Effector CD8-positive, alpha-beta T cell (primary cell): ENCODE measurements around the gene FOXN1.
A peak's percentile ranks its signal among the peaks of the same experiment; 100 is the strongest.

Experiments
- DNase-seq: peaks from one replicate; lab custom pipeline; 2025; lab: John Stamatoyannopoulos, UW

FOXN1 gene

DNA sequence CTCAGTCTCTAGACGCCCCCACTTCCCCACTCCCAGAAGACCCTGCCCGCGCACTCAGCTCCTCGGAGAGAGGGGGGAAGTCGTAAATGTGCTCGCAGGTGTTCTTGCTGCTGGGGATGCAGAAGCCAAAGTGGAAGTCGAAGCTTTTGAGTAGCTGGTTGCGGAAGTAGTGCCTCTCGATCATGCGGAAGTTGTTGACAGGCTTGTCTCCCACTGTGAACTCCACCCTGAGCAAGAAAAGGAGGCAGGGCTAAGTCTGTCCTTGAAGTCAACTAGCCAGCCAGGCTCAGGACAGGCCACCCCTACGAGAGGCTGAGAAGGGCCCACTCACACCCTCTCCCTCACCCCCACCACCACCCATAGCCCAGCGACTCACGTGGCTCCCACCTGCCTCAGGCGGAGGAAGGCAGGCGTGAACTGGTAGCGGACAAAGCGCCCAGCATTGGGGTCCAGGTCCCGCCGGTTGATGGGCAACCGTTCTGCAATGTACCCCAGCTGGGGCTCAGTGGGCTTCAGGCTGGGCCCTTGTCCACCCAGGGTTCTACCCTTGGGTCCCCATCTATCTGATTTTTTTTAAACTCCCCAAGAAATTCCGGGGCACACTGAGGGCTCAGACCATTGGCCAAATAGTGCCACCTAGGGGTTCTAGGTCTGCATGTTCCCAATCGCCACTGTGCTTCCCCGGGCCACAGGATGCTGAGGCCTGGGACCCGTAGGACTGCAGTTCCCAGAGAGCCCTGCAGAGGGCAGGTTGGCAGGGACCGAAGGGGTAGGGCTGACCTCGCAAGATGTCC, 41.7 kb downstream of the FOXN1 start:
- peak; percentile 18 for DNase-seq

DNA sequence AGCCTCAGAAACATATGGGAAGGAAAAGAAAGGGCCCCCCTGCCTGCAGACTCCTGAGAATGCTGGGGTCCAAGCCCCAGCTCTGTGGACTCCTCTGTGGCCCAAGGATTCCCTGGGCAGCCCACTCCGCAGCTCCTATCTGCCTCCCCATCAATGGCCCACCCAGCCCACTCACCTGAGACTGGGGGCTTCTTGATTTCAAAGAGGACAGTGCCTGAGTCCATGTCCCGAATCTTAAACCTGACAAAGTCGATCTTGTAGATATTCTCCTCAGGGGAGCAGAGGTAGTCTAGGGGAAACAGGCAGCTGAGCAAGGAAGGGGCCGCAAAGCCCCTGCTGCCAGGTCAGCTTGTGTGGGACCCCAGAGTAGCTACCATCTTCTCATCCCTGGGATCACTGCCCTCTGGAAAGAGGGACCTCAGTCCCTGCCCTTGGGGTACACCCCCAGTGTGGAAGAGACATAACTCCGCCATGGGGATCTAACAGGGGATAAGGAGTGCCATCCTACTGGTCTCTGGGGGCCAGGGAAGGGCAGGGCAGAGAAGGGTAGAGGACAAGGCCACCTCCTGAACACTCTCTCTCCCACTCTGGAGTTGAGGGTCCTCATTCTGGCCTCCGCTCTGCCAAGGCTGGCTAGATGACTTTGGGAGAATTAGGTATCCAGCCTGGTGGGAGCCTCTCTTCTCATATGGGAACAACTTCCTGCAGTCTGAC, 42.4 kb downstream of the FOXN1 start:
- DNase-seq = no peak

- peak; percentile 33 for DNase-seq
Measured at GRCh38 chr17:28549236-28550132, 43.3 kb downstream of the FOXN1 start.

- no peak for DNase-seq
Measured at GRCh38 chr17:28550858-28551257, 44.7 kb downstream of the FOXN1 start.

GRCh38 chr17:28551421-28552175, 45.5 kb downstream of the FOXN1 start:
- no peak for DNase-seq

- DNase-seq = peak; percentile 63
Measured at GRCh38 chr17:28552176-28552999, 46.2 kb downstream of the FOXN1 start, which contains the start of gene UNC119. UNC119 (minus strand) TSS chr17:28552624; CDS start chr17:28552557, 67 bp downstream.

DNA sequence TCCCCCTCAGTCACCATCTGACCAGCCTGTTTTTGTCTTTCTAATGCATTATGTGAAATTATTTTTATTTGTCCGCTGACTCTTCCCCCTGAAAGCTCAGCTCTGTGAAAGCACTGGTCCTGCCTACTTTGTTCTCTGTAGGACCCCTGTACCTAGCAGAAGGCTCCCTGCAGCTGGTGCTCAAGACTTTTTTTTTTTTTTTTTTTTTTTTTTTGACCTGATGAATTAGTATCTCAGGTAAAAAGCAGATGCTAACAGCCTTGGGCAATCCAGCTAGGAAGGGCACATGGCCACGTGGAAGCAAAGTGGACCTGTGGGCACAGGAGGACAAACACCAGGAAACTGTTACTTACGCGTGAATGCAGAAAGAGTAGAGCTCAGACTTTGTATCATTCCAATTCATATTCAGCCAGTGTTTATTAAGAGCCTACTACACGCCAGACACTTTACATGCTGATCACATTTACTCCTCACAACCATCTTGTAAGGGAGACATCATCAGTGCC, 46.9 kb downstream of the FOXN1 start:
- DNase-seq = no peak

- DNase-seq = no peak
Measured at GRCh38 chr17:28554565-28554964, 48.4 kb downstream of the FOXN1 start.

DNA sequence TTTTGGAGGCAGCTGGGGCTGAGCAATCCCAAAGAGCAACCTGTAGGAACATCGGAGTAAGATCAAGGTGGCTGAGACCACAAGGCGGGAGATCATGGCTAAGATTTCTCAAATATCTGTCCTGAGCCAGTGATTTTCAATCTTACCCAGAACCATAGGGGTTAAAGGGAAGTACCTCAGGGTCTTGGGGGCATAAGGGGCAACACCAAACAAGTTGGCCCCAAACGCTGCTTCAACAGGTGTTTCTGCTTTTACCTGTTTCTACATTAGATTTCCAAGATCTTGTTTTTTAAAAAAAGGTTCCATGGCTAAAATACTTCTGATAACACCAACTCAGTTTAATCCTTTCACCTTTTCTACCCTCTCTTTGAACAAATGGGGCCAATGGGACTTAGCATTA, 48.9 kb downstream of the FOXN1 start:
- DNase-seq = no peak

- no peak for DNase-seq
Measured at GRCh38 chr17:28563475-28563874, 57.3 kb downstream of the FOXN1 start.

DNA sequence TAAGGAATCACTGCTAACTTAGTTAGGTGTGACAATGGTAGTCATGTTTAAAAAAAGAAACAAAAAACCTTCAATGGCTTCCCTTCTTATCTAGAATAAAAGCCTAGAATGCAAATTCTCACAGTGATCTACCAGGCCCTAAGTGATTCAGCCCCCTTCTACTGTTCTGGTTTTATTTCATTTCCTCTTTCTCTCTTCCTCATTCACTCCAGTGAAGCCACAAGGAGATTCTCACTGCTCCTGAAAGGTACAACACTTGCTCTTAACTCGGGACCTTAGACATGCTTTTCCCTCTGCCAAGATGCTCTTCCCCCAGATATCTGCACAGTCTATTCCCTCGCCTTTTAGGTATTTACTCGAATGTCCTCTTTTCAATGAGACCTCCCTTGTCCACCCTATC, 61.5 kb downstream of the FOXN1 start:
- DNase-seq = no peak

DNA sequence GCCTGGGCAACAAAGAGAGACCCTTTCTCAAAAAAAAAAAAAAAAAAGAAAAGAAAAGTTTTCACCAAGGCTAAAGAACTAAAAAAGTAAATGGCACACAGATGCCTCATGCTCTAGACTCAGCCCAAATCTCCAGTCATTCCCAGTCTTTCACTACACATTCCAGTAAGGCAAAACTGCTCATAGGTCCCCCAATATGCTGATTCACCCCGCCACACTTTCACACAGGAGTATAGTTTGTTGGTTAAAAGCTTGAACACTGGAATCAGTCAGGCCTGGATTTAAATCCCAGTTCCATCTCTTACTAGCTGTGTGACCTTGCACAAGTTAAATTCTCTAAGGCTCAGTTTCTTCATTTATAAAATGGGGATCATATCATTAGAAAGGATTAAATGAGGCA, 63.3 kb downstream of the FOXN1 start:
- DNase-seq = no peak

GRCh38 chr17:28570716-28571360, 64.7 kb downstream of the FOXN1 start:
- peak; percentile 37 for DNase-seq

DNA sequence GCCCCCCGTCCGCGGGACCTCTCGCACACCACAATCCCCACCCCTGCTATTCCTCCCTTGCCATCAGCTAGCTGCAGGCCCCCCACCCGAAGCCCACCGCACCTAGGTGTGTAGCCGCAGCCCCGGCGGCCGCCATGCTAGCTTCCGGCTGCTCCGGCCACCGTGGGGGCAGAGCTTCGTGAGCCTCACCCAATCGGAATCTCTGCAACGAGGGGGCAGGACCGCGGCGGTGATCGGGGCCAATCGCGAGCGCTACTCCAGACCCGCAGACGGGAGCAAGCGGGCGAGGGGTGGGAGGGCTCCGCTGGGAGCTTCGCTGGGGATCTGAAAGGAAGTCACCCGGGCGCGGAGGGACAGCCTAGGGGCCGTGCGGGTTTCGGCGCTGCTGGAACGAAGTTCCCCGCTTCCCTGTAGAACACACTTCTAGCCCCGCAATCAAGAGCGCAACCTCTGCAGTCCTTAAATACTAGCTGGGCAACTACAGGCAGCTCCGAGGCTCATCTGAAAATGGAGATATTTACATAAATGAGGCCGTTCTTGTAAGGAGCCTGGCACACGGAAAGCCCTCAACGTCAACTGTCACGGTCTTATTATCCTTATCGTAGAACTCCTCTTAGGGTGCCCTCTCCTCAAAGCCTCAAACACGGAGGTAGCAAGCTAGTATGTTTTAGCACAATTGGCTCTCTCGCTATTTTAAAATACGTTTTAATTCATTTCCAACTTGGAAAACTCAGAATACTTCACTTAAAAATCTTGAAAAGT, 65.4 kb downstream of the FOXN1 start, which contains the start of gene PIGS:
TSS of gene PIGS (minus strand) at position 164 of the 762 bp plus-strand sequence. CDS start at position 136, 28 bp downstream.
- DNase-seq = peak; percentile 83

- DNase-seq = no peak
Measured at GRCh38 chr17:28572259-28573039, 66.3 kb downstream of the FOXN1 start.

DNA sequence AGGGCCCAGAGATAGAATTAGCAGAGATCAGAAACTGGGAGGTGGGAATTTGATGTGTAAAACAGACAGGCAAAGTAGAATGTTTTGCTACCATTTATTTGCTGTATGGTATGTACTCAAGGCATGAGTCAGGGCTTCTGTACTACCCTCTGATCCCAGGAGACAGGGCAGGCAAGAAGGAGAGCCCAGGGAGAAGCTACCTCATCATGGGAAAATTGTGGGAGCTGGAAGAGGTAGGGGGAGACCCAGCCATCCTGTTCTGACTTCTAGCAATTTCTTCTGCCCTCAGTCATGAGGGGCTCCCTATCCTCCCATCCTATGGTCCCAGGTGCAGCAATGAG, 66.9 kb downstream of the FOXN1 start:
- DNase-seq = no peak

DNA sequence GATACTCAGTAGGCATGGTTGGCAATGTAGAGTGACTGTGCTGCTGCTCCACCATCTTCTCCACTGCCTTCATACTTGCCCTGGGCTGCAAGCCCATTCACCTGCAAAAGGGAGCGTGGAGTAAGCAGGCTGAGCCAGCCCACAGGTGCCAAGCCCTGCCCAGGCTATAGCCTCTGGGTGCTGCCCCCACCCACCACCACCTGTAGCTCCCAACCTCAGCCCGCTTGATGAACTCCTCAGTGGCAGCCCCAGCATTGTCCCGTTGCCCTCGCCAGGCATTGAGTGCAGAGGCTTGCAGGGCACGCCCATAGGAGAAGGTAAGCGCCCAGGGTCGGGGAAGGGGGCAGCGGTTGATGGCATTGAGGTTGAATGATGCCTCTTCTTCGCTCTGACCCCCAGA, 67.4 kb downstream of the FOXN1 start:
- no peak for DNase-seq

DNA sequence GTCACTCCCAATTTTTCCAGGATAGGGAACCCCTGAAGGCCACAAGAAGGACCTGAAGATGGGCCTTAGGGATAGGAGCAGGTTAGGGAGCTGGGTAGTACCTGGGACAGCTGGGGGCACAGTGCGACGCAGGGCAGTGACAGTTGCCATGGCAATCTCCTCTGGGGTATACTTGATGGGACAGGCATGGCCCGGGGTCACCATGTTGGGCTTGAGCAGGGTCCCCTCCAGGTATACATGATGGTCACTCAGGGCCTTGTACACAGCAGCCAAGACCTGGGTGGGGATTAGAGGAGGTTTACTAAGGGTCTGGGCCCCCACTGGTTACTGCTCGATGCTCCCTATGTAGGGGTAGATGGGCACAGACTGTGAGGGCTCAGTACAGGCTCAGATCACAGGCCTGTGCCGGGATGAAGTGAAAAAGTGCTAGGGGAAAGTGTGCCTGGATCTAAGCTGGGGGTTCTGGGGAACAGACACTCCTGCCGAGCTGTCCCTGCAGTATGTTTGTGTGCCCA, 67.9 kb downstream of the FOXN1 start:
- DNase-seq = no peak
